ENCODE measurements around the gene PSMC3IP.
"Not testable (repeated sequence)": the region's sequence is repeated elsewhere in the genome, so short reads cannot be mapped to it uniquely, and the experiment has no call there.

The PSMC3IP gene

GRCh38 chr17:42559075-42559474 lies 18.5 kb downstream of the PSMC3IP start:
- Mint-ChIP-seq H3K9me3 (no peaks in the 10 kb centered on the region), H3K36me3 (ENCODE audit: low read depth) (peaks cover 10% of the 10 kb centered on the region), H3K27ac (no peak overlapping the region), H3K27me3 (ENCODE audit: low read depth) (no peaks in the 10 kb centered on the region), H3K4me3 (no peak overlapping the region), H3K4me1 (ENCODE audit: low read depth) (peaks cover 32% of the 10 kb centered on the region)

- H3K36me3 Mint-ChIP-seq (ENCODE audit: low read depth); H3K27ac Mint-ChIP-seq; H3K27me3 Mint-ChIP-seq (ENCODE audit: low read depth); H3K9me3 Mint-ChIP-seq: not testable (repeated sequence)
- peak overlapping the region; percentile 44 for H3K4me3 Mint-ChIP-seq
- peaks cover 13% of the 10 kb centered on the region for H3K4me1 Mint-ChIP-seq (ENCODE audit: low read depth)
These were observed 21.4 kb downstream of the PSMC3IP start for GRCh38 chr17:42555961-42556617.

- Mint-ChIP-seq H3K36me3 (ENCODE audit: low read depth) (peaks cover 3% of the 10 kb centered on the region), H3K9me3 (no peaks in the 10 kb centered on the region), H3K4me1 (ENCODE audit: low read depth) (peaks cover 14% of the 10 kb centered on the region), H3K4me3 (peak overlapping the region; percentile 94), H3K27ac (peak overlapping the region; percentile 92), H3K27me3 (ENCODE audit: low read depth) (no peaks in the 10 kb centered on the region)
These were observed 22.4 kb downstream of the PSMC3IP start for GRCh38 chr17:42555122-42555622.

GRCh38 chr17:42554250-42555121 lies 23.0 kb downstream of the PSMC3IP start:
- Mint-ChIP-seq H3K27me3 (ENCODE audit: low read depth) (no peaks in the 10 kb centered on the region), H3K36me3 (ENCODE audit: low read depth) (peaks cover 3% of the 10 kb centered on the region), H3K4me3 (peak overlapping the region; percentile 94), H3K4me1 (ENCODE audit: low read depth) (peaks cover 14% of the 10 kb centered on the region), H3K27ac (peak overlapping the region; percentile 92), H3K9me3 (no peaks in the 10 kb centered on the region)

DNA sequence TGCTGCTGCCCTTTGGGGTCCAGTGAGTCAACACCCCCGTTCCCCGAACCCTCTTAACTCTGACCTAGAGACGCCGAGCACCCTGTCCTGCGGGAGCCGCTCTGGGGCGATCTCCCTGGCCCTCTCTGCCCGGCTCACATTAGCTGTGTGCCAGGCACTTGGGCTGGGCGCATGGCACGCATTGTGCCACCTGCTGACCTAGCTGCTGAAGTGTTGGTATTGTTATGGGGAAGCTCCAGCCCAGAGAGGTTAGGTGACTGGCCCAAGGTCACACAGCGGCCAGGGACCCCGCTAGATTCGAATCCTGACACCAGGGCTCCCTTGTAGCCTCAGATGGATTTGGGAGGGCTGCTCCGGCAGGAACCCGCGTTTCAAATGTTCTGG lies 23.7 kb downstream of the PSMC3IP start:
- no peaks in the 10 kb centered on the region for H3K9me3 Mint-ChIP-seq
- H3K4me3 Mint-ChIP-seq: peak overlapping the region; percentile 94
- peaks cover 3% of the 10 kb centered on the region for H3K36me3 Mint-ChIP-seq (ENCODE audit: low read depth)
- H3K27ac Mint-ChIP-seq: peak overlapping the region; percentile 92
- H3K4me1 Mint-ChIP-seq (ENCODE audit: low read depth): peaks cover 19% of the 10 kb centered on the region
- H3K27me3 Mint-ChIP-seq (ENCODE audit: low read depth): no peaks in the 10 kb centered on the region

- peak overlapping the region; percentile 94 for H3K4me3 Mint-ChIP-seq
- H3K36me3 Mint-ChIP-seq (ENCODE audit: low read depth): peaks cover 3% of the 10 kb centered on the region
- H3K4me1 Mint-ChIP-seq (ENCODE audit: low read depth): peaks cover 21% of the 10 kb centered on the region
- H3K27ac Mint-ChIP-seq: peak overlapping the region; percentile 59
- H3K9me3 Mint-ChIP-seq: no peaks in the 10 kb centered on the region
- H3K27me3 Mint-ChIP-seq (ENCODE audit: low read depth): no peaks in the 10 kb centered on the region
These were observed 24.2 kb downstream of the PSMC3IP start for GRCh38 chr17:42553161-42553818.

DNA sequence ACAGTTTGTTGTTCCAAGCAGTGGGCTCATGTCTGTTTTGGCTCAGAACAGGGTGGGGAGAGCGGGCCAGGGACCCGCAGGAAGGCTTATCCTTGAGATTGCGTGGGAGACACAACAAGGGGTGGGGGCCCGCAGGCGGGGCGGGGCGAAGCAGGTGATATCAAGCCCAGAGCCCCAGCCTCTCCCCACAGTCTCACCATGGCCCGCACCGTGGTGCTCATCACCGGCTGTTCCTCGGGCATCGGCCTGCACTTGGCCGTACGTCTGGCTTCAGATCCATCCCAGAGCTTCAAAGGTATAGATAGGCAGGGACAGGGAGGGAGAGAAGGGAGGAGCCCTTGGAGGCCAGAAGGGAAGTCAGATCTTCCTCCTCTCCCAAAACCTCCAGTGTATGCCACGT lies 24.8 kb downstream of the PSMC3IP start, which contains the start of gene HSD17B1:
TSS of gene HSD17B1 (plus strand) at position 188 of the 400 bp plus-strand sequence. CDS start at position 199, 11 bp downstream.
- Mint-ChIP-seq H3K4me1 (ENCODE audit: low read depth) (peaks cover 21% of the 10 kb centered on the region), H3K27ac (peak within 1 kb of the TSS; percentile 92), H3K4me3 (peak within 1 kb of the TSS; percentile 94)
- H3K27me3 Mint-ChIP-seq (ENCODE audit: low read depth); H3K9me3 Mint-ChIP-seq; H3K36me3 Mint-ChIP-seq (ENCODE audit: low read depth): not testable (repeated sequence)

DNA sequence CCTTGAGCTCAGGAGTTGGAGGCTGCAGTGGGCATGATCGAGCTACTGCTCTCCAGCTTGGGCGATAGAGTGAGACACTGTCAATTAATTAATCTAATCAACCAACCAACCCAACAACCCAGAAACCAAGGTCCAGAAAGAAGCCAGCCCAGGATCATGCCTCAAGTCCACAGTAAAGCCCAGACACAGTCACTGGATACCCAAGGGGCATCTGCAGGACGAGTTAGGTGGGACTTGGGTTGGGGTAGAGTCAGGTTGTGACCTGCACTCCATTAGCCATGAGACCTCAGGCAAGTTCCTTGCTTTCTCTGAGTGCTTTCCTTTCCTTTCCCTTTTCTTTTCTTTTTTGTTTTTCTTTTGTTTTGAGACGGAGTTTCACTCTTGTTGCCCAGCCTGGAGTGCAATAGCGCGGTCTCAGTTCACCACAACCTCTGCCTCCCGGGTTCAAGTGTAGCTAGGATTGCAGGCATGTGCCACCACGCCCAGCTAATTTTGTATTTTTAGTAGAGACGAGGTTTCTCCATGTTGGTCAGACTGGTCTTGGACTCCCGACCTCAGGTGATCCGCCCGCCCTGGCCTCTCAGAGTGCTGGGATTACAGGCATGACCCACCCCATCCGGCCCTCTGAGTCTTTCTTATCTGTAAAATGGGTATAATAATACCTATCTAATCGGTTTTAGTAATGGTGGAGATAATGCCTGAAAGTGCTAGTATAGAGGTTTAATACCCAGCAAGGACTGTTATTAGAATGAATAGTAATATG lies 28.4 kb downstream of the PSMC3IP start:
- peaks cover 3% of the 10 kb centered on the region for H3K36me3 Mint-ChIP-seq (ENCODE audit: low read depth)
- H3K27me3 Mint-ChIP-seq (ENCODE audit: low read depth): no peaks in the 10 kb centered on the region
- no peaks in the 10 kb centered on the region for H3K9me3 Mint-ChIP-seq
- peak overlapping the region; percentile 5 for H3K27ac Mint-ChIP-seq
- peaks cover 10% of the 10 kb centered on the region for H3K4me1 Mint-ChIP-seq (ENCODE audit: low read depth)
- H3K4me3 Mint-ChIP-seq: peak overlapping the region; percentile 35

GRCh38 chr17:42548070-42548837 lies 29.3 kb downstream of the PSMC3IP start:
- Mint-ChIP-seq H3K9me3 (no peaks in the 10 kb centered on the region), H3K36me3 (ENCODE audit: low read depth) (peaks cover 3% of the 10 kb centered on the region), H3K4me1 (ENCODE audit: low read depth) (peaks cover 10% of the 10 kb centered on the region), H3K4me3 (no peak overlapping the region), H3K27me3 (ENCODE audit: low read depth) (no peaks in the 10 kb centered on the region), H3K27ac (no peak overlapping the region)

GRCh38 chr17:42547698-42548069 lies 29.8 kb downstream of the PSMC3IP start:
- Mint-ChIP-seq H3K36me3 (ENCODE audit: low read depth) (peaks cover 3% of the 10 kb centered on the region), H3K9me3 (no peaks in the 10 kb centered on the region), H3K27ac (no peak overlapping the region), H3K4me1 (ENCODE audit: low read depth) (peaks cover 12% of the 10 kb centered on the region), H3K4me3 (no peak overlapping the region), H3K27me3 (ENCODE audit: low read depth) (no peaks in the 10 kb centered on the region)

DNA sequence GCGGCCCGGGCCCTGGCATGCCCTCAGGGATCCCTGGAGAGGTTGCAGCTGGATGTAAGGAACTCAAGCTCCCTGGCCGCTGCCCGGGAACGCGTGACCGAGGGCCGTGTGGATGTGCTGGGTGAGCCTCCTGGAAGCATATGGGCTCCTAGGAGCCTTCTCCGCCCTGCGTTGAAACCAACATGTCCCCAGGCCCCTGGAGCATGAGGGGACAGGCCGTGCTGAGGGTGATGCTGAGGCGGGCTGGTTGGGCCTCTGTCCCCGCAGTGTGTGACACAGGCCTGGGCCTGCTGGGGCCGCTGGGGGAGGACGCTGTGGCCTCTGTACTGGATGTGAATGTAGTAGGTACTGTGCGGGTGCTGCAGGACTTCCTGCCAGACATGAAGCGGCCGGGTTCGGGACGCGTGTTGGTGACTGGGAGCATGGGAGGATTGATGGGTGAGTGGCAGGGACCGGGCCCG lies 30.5 kb downstream of the PSMC3IP start:
- Mint-ChIP-seq H3K27ac (no peak overlapping the region), H3K4me3 (no peak overlapping the region), H3K27me3 (ENCODE audit: low read depth) (no peaks in the 10 kb centered on the region)

GRCh38 chr17:42545755-42546505 lies 31.6 kb downstream of the PSMC3IP start:
- not testable (repeated sequence) for H3K27me3 Mint-ChIP-seq (ENCODE audit: low read depth); H3K9me3 Mint-ChIP-seq; H3K4me3 Mint-ChIP-seq; H3K27ac Mint-ChIP-seq; H3K36me3 Mint-ChIP-seq (ENCODE audit: low read depth)
- peaks cover 21% of the 10 kb centered on the region for H3K4me1 Mint-ChIP-seq (ENCODE audit: low read depth)

More for the DNA sequence above, 30.5 kb downstream of the PSMC3IP start:
- Mint-ChIP-seq H3K4me1 (ENCODE audit: low read depth) (peaks cover 12% of the 10 kb centered on the region), H3K9me3 (no peaks in the 10 kb centered on the region), H3K36me3 (ENCODE audit: low read depth) (peaks cover 3% of the 10 kb centered on the region)

- H3K36me3 Mint-ChIP-seq (ENCODE audit: low read depth): peaks cover 8% of the 10 kb centered on the region
- no peak overlapping the region for H3K27ac Mint-ChIP-seq
- no peaks in the 10 kb centered on the region for H3K9me3 Mint-ChIP-seq
- H3K4me3 Mint-ChIP-seq: no peak overlapping the region
- H3K4me1 Mint-ChIP-seq (ENCODE audit: low read depth): peaks cover 26% of the 10 kb centered on the region
- H3K27me3 Mint-ChIP-seq (ENCODE audit: low read depth): no peaks in the 10 kb centered on the region
These were observed 32.6 kb downstream of the PSMC3IP start for GRCh38 chr17:42544874-42545283.

Data from T-helper 1 cell treated with Interleukin-12 subunit alpha and Interleukin-12 subunit beta and Interleukin-4 antibody, amounts not matched to agents 30 μg/mL and 1 μg/mL, for 36 hours (primary cell).